Upper lobe of left lung (tissue), 6 donors: ENCODE measurements around the gene SH3RF1. TPM values are rescaled to one million over a fixed set of nuclear protein-coding genes. Genes with fewer than 3 reads are reported as not detected.

Source experiments
- ATAC-seq, 2 donors: fragments of 200-7000 bp; cut with Tn5 transposase; one replicate each; pipeline ENCODE4 v1.9.1; 2022; ENCODE audit warnings: mild to moderate bottlenecking in 2 of 2, moderate library complexity in 2 of 2; ENCODE audit not compliant: low FRiP score in 2 of 2
- DNase-seq, 2 donors: peaks; one replicate each; pipeline ENCODE4 v3.0.0-alpha.2; 2019 to 2020
- H3K27ac ChIP-seq, 4 donors: fragments of 200-600 bp; sonication (generic); one replicate each; pipeline ENCODE4 v1.5.1; 2016 to 2019
- H3K27me3 ChIP-seq, 4 donors: fragments of 200-600 bp; sonication (generic); one replicate each; pipeline ENCODE4 v1.5.1; 2017 to 2019
- H3K36me3 ChIP-seq, 4 donors: fragments of 200-600 bp; sonication (generic); one replicate each; pipeline ENCODE4 v1.5.1; 2016 to 2019
- H3K4me1 ChIP-seq, 4 donors: fragments of 200-600 bp; sonication (generic); one replicate each; pipeline ENCODE4 v1.5.1; 2018 to 2019
- H3K4me3 ChIP-seq, 4 donors: fragments of 200-600 bp; sonication (generic); one replicate each; pipeline ENCODE4 v1.5.1; 2017 to 2019; ENCODE audit warnings: mild to moderate bottlenecking in 2 of 4, moderate library complexity in 1 of 4
- H3K9me3 ChIP-seq, 4 donors: fragments of 200-600 bp; sonication (generic); one replicate each; pipeline ENCODE4 v1.5.1; 2018 to 2019
- EP300 ChIP-seq, 4 donors: sonication (generic); formaldehyde crosslinking; IDR thresholded peaks; one replicate each; pipeline ENCODE4 v1.5.1; 2017; ENCODE audit warnings: antibody characterized with exemption in 4 of 4, control low read depth in 2 of 4
- POLR2A ChIP-seq, 4 donors: fragments of 450-650 bp; IDR thresholded peaks; one replicate each; pipeline ENCODE4 v1.5.1; 2016 to 2017; ENCODE audit warnings: antibody characterized with exemption in 4 of 4, mild to moderate bottlenecking in 2 of 4
- POLR2AphosphoS5 ChIP-seq, 2 donors: sonication (generic); formaldehyde crosslinking; IDR thresholded peaks; one replicate each; pipeline ENCODE4 v1.5.1; 2017; ENCODE audit warnings: antibody characterized with exemption in 2 of 2
- WGBS, 2 donors: methylation state at CpG; one replicate each; pipeline ENCODE4 v1.1.5; 2017 to 2018; 5-methylcytosine and 5-hydroxymethylcytosine counted together
- total RNA-seq, 6 donors: library from RNA; depleted of rRNA in 4 of 6; stranded (reverse); fragments of >200 nt in 4 of 6; gene quantifications; one replicate each; pipeline versions ENCODE4 v1.1.0 to v1.2.1, GENCODE V29; 2016 to 2021
- TF ChIP-seq, protein P1 (sequence below), 6 experiments: fragments of 450-650 bp in 4 of 6; fragments of 200-600 bp in 2 of 6; sonication (generic) in 2 of 6; IDR thresholded peaks; one replicate each; pipeline ENCODE4 v1.5.1; 2016 to 2019; ENCODE audit warnings: antibody characterized with exemption in 6 of 6
- donor health status: DM: no; HTN: no; CAD: no; lungs with moderate emphysema.
- donor health status: DM: no; HTN: yes; CAD: no; lungs with severe emphysema.

SH3RF1 gene
- total RNA-seq, 6 donors from 2014 or later, result 27.1 to 38.7 (median 34.3) TPM

DNA sequence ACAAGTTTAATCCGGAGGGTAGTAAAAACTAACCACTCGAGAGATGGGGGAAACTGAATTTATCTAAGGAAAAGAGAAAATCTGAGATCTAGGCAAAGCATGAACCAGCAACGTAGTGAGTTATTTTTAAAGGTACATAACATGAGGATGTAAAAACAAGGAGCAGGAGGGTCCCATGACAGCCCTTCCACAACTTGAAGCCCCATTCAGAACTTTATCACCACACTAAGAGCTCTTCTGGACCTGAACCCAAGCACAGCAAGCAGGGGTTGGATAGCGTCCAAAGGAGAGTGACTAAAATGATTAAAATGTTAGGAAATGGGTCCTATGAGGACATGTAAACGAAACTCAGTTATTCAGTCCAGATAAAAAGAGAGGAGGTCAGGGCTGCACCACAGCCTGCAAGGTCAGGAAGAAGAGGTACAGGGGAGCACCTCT, 16.2 kb downstream of the SH3RF1 start:
- peaks cover 0 to 1% (median 0%) of the 10 kb centered on the region in 4 donors for H3K27me3 ChIP-seq
- H3K9me3 ChIP-seq, result no peaks in the 10 kb centered on the region
- WGBS, 2 donors, result 27 to 31% methylated on average over 5 of the region's 5 CpGs
- DNase-seq (peak in 1 of 2 donors; percentile 40), ATAC-seq (peak; percentile 59 to 68)
- peak overlapping the region in 3 of 4 donors; percentile 1 to 46 (median 44) for H3K27ac ChIP-seq
- no peak overlapping the region for H3K4me3 ChIP-seq
- TF ChIP-seq POLR2AphosphoS5 (IDR thresholded peaks at IDR 0.05) (peak; percentile 13 to 15), EP300 (IDR thresholded peaks at IDR 0.05) (peak in 1 of 4 donors; percentile 34), POLR2A (IDR thresholded peaks at IDR 0.05) (no peak)
- TF ChIP-seq, protein P1, sequence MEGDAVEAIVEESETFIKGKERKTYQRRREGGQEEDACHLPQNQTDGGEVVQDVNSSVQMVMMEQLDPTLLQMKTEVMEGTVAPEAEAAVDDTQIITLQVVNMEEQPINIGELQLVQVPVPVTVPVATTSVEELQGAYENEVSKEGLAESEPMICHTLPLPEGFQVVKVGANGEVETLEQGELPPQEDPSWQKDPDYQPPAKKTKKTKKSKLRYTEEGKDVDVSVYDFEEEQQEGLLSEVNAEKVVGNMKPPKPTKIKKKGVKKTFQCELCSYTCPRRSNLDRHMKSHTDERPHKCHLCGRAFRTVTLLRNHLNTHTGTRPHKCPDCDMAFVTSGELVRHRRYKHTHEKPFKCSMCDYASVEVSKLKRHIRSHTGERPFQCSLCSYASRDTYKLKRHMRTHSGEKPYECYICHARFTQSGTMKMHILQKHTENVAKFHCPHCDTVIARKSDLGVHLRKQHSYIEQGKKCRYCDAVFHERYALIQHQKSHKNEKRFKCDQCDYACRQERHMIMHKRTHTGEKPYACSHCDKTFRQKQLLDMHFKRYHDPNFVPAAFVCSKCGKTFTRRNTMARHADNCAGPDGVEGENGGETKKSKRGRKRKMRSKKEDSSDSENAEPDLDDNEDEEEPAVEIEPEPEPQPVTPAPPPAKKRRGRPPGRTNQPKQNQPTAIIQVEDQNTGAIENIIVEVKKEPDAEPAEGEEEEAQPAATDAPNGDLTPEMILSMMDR (IDR thresholded peaks at IDR 0.05), result no peak
- no peaks in the 10 kb centered on the region for H3K36me3 ChIP-seq
- peaks cover 53 to 80% (median 77%) of the 10 kb centered on the region in 4 donors for H3K4me1 ChIP-seq

DNA sequence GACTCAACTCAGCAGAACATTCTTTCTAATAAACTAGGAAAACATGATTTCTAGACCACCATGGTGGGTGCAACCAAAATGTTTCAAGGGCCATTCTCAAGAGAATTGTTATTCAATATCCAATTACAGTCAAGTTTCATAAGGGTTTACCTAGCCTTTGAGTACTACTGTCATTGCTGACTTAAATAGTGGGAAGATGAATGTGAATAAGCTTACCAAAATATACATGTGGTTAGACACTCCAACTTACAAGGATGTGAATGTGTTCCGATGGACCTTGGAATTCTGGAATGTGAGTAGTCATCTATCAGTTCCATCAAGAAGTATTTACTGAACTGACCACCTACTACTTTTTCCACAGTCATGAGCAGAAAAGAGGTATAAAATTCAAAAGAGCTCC, 16.9 kb downstream of the SH3RF1 start:
- peaks cover 47 to 86% (median 74%) of the 10 kb centered on the region in 4 donors for H3K4me1 ChIP-seq
- peak overlapping the region in 1 of 4 donors; percentile 46 for H3K27ac ChIP-seq
- no peaks in the 10 kb centered on the region for H3K36me3 ChIP-seq
- DNase-seq (no peak), ATAC-seq (no peak)
- no peak for TF ChIP-seq EP300 (IDR thresholded peaks at IDR 0.05)
- TF ChIP-seq, protein P1 (IDR thresholded peaks at IDR 0.05), result no peak
- TF ChIP-seq POLR2A (IDR thresholded peaks at IDR 0.05), result no peak
- peaks cover 0 to 2% (median 0%) of the 10 kb centered on the region in 4 donors for H3K27me3 ChIP-seq
- 0 to 5% methylated on average over 1 of the region's 1 CpG for WGBS, 2 donors
- H3K9me3 ChIP-seq, result no peaks in the 10 kb centered on the region
- no peak overlapping the region for H3K4me3 ChIP-seq

- no peak overlapping the region for H3K4me3 ChIP-seq
- no peaks in the 10 kb centered on the region for H3K9me3 ChIP-seq
- peak overlapping the region in 1 of 4 donors; percentile 9 for H3K27ac ChIP-seq
- ATAC-seq (no peak), DNase-seq (no peak)
- H3K27me3 ChIP-seq, result peaks cover 0 to 2% (median 0%) of the 10 kb centered on the region in 4 donors
- peaks cover 47 to 87% (median 69%) of the 10 kb centered on the region in 4 donors for H3K4me1 ChIP-seq
- no peaks in the 10 kb centered on the region for H3K36me3 ChIP-seq
- 74 to 80% methylated on average over 2 of the region's 2 CpGs for WGBS, 2 donors
- TF ChIP-seq, protein P1 (IDR thresholded peaks at IDR 0.05), result no peak
- TF ChIP-seq EP300 (IDR thresholded peaks at IDR 0.05) (no peak), POLR2AphosphoS5 (IDR thresholded peaks at IDR 0.05) (no peak), POLR2A (IDR thresholded peaks at IDR 0.05) (no peak)
Observed at GRCh38 chr4:169253113-169253671, 17.6 kb downstream of the SH3RF1 start.

GRCh38 chr4:169252339-169253112, 18.2 kb downstream of the SH3RF1 start:
- TF ChIP-seq POLR2A (IDR thresholded peaks at IDR 0.05) (no peak), EP300 (IDR thresholded peaks at IDR 0.05) (no peak), POLR2AphosphoS5 (IDR thresholded peaks at IDR 0.05) (no peak)
- TF ChIP-seq, protein P1 (IDR thresholded peaks at IDR 0.05), result no peak
- DNase-seq, result no peak
- Histone ChIP-seq H3K27me3 (peaks cover 0 to 2% (median 0%) of the 10 kb centered on the region in 4 donors), H3K9me3 (no peaks in the 10 kb centered on the region), H3K4me1 (peaks cover 40 to 81% (median 63%) of the 10 kb centered on the region in 4 donors), H3K36me3 (no peaks in the 10 kb centered on the region), H3K27ac (peak overlapping the region in 1 of 4 donors; percentile 9), H3K4me3 (no peak overlapping the region)
- 43 to 50% methylated on average over 4 of the region's 4 CpGs for WGBS, 2 donors
- no peak for ATAC-seq
